Nephron (organoid): ENCODE measurements around the gene ZBED2.

Experiments
- H3K27ac Mint-ChIP-seq, 3 experiments: 2 replicates each; pipeline ENCODE4 v1.8.0; 2020; ENCODE audit warnings: mixed read lengths in 3 of 3, mild to moderate bottlenecking in 2 of 3, moderate library complexity in 1 of 3
- H3K27me3 Mint-ChIP-seq: 2 replicates; pipeline ENCODE4 v1.8.0; 2021; ENCODE audit warnings: low read depth, mild to moderate bottlenecking, moderate library complexity, mixed read lengths
- H3K36me3 Mint-ChIP-seq: 2 replicates; pipeline ENCODE4 v1.8.0; 2020; ENCODE audit warnings: low read depth, mixed read lengths
- H3K4me1 Mint-ChIP-seq: 2 replicates; pipeline ENCODE4 v1.8.0; 2020; ENCODE audit warnings: mixed read lengths
- H3K4me3 Mint-ChIP-seq, 3 experiments: 2 replicates each; pipeline ENCODE4 v1.8.0; 2020; ENCODE audit warnings: mild to moderate bottlenecking in 3 of 3, mixed read lengths in 3 of 3, moderate library complexity in 2 of 3
- H3K9me3 Mint-ChIP-seq: 2 replicates; pipeline ENCODE4 v1.8.0; 2020; ENCODE audit warnings: mixed read lengths
- CTCF ChIP-seq, 3 experiments: fragments of 200-600 bp; sonication (generic); IDR thresholded peaks; one replicate each; pipeline ENCODE4 v1.5.0; 2021; ENCODE audit warnings: antibody characterized with exemption in 3 of 3; ENCODE audit not compliant: unreplicated experiment in 3 of 3

Gene ZBED2

GRCh38 chr3:111577798-111578685, 17.1 kb downstream of the ZBED2 start:
- no peaks in the 10 kb centered on the region for H3K27me3 Mint-ChIP-seq
- H3K9me3 Mint-ChIP-seq, result no peaks in the 10 kb centered on the region
- peak; percentile 30 to 41 (median 33) for TF ChIP-seq CTCF (IDR thresholded peaks at IDR 0.05; ENCODE audit: unreplicated experiment in 3 of 3)
- no peaks in the 10 kb centered on the region for H3K36me3 Mint-ChIP-seq
- no peaks in the 10 kb centered on the region for H3K4me1 Mint-ChIP-seq
- no peak overlapping the region for H3K4me3 Mint-ChIP-seq
- no peak overlapping the region for H3K27ac Mint-ChIP-seq

GRCh38 chr3:111577113-111577512, 18.0 kb downstream of the ZBED2 start:
- Mint-ChIP-seq H3K9me3 (no peaks in the 10 kb centered on the region), H3K27ac (no peak overlapping the region), H3K4me1 (no peaks in the 10 kb centered on the region), H3K27me3 (no peaks in the 10 kb centered on the region), H3K4me3 (no peak overlapping the region), H3K36me3 (no peaks in the 10 kb centered on the region)
- TF ChIP-seq CTCF (IDR thresholded peaks at IDR 0.05; ENCODE audit: unreplicated experiment in 3 of 3), result no peak

GRCh38 chr3:111571907-111572460, 23.2 kb downstream of the ZBED2 start:
- no peaks in the 10 kb centered on the region for H3K9me3 Mint-ChIP-seq
- H3K27me3 Mint-ChIP-seq, result no peaks in the 10 kb centered on the region
- H3K4me1 Mint-ChIP-seq, result no peaks in the 10 kb centered on the region
- H3K27ac Mint-ChIP-seq, result no peak overlapping the region
- H3K36me3 Mint-ChIP-seq, result no peaks in the 10 kb centered on the region
- no peak overlapping the region for H3K4me3 Mint-ChIP-seq
- TF ChIP-seq CTCF (IDR thresholded peaks at IDR 0.05; ENCODE audit: unreplicated experiment in 3 of 3), result no peak

- H3K36me3 Mint-ChIP-seq, result no peaks in the 10 kb centered on the region
- H3K4me3 Mint-ChIP-seq, result no peak overlapping the region
- no peaks in the 10 kb centered on the region for H3K9me3 Mint-ChIP-seq
- no peak for TF ChIP-seq CTCF (IDR thresholded peaks at IDR 0.05; ENCODE audit: unreplicated experiment in 3 of 3)
- H3K27me3 Mint-ChIP-seq, result no peaks in the 10 kb centered on the region
- H3K4me1 Mint-ChIP-seq, result no peaks in the 10 kb centered on the region
- H3K27ac Mint-ChIP-seq, result no peak overlapping the region
Observed at GRCh38 chr3:111571282-111571681, 23.9 kb downstream of the ZBED2 start.

- Mint-ChIP-seq H3K4me3 (no peak overlapping the region), H3K9me3 (no peaks in the 10 kb centered on the region), H3K4me1 (no peaks in the 10 kb centered on the region), H3K27ac (no peak overlapping the region), H3K36me3 (no peaks in the 10 kb centered on the region), H3K27me3 (no peaks in the 10 kb centered on the region)
- TF ChIP-seq CTCF (IDR thresholded peaks at IDR 0.05; ENCODE audit: unreplicated experiment in 3 of 3), result no peak
Observed at GRCh38 chr3:111570404-111571030, 24.6 kb downstream of the ZBED2 start.
